Activated T-cell treated with anti-CD3 and anti-CD28 coated beads for 48 hours (primary cell): ENCODE measurements around the gene CRCP.
"Not testable (repeated sequence)": the region's sequence is repeated elsewhere in the genome, so short reads cannot be mapped to it uniquely, and the experiment has no call there.

Experiments
- DNase-seq: peaks from one replicate; pipeline ENCODE4 v3.0.0-alpha.2; 2020; ENCODE audit warnings: low read depth

CRCP gene

DNA sequence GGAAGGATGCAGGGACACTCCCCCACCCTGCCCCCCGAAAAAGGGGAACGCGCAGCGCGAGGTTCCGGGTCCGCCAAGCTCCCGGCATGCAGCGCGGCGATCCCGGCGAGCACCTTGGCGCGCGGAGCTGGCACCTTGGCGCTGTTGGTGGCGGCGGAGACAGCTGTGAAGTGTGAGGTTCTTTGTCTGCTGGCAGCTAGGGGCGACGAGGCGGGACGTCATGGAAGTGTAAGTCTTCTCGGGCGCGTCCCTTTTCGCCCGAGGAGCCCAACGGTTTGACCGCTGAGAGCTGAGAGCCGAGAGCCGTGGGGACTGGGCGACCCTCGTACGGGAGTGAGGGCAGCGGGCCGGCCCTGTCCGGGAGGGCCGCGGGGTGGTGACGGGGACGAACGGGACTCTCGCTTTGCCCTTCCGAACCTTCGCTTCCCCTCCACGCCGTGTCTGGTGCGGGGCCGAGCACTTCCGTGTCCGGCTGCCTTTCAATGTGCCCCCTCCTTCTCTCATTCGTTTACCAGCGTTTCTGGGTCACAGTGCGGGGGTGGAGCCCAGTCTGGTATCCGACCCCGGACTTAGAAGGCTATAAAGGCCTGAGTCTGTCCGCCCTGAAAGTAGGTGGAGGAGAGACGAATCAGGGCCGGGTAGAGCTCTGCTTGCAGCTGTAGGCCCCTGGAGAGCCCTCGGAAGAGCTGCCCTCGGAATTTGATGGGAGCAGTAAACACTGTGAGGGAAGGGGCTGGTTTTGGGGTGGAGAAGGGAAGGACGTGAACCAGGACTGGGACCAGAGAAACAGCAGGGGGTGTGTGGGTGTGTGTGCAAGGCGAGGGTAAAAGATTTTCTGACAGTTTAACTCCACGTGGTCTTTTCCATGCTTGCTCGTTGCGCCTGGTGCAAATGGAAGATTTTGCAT is at the start of gene CRCP:
Gene CRCP, plus strand, starts transcription at position 105 of the 907 bp plus-strand sequence. Its CDS starts 116 bp downstream, at position 221.
- DNase-seq: peak; percentile 78

DNA sequence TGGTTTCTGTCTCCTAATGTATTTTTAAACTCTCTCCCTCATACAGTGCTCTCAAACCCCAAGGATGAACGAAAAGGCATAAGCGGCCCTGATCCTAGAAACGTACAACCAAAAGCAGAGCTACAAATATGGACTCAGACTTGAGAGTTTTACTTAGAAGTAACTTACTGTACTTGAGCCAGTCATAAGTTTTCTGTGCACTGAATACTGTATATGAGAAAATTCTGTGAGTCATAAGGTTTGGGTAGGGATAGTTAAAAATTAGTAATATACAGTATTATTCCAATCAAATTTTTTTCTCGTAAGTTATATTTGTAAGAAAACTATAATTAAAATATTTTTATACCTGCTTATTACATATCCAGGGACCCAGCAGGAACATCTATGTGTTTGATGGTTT is 44.9 kb upstream of the CRCP start:
- no peak for DNase-seq

DNA sequence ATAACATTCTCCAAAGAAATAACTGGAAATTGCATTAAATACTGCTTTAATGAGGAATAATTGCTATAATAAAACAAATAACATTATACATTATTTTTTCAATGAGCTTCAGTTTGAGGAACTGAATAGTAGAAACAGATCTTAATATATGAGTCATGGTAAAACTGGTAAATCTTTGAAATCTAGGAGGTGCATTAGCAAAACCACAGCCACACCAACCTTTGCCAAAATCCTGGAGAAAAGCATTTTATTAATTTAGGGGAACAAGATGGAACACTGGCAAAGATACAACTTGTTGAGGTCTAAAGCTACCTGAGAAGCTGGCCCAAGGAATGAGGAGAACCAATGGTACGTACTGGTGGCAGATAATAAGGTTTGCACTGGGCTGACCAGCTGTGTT is 44.4 kb upstream of the CRCP start:
- DNase-seq: no peak

DNA sequence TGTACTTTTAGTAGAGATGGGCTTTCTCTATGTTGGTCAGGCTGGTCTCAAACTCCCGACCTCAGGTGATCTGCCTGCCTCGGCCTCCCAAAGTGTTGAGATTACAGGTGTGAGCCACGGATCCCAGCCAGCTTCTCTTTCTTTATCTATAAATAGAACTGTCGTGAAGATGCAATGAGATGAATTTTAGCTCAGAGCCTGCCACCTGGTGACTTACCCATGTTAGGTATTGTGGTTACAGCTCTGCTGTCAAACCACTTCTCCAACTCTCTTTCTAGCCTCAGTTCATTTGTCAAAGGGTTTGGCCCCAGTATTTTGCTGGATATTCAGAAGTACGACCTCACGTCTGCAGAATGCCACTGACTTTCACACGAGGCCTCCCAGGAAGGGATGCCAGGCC is 42.4 kb upstream of the CRCP start:
- not testable (repeated sequence) for DNase-seq

DNA sequence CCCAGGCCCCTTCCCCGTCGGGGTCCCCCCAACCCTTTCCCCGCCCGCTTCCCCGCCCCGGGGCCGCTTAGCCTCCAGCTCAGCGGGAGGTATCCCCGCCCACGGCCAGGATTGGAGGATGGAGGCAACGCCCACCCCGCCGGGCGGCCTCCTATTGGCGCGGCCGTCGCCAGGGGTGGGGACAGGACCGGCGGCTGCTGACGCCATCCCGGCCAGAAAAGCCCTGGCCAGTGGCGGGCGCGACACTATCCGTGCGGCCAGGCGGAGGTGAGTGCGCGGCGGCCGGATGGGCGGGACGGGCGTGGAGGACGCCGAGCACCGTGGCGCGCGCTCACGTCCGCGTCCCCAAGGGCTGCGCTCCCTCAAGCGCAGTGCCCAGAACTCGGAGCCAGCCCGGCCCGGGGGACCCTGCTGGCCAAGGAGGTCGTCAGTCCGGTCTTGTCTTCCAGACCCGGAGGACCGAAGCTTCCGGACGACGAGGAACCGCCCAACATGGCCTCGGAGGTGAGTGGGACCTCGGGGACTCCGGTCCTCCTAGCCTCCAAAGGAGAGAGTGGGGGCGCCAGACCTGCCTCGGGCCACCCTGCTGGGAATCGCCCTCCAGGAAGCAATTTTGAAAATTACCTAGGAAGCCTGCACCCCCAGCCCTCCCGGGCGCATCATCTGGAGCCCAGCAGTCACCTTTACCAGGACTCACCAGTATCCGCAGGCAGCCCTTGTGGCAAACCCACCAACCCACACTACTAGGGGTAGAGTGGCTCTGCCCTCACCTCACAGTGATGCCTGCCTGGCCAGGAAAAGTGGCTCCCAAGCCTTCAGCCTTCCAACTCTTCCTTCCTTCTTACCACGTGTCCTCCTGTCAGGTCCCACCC is 38.8 kb upstream of the CRCP start, which contains the start of gene ASL:
Gene ASL, plus strand, starts transcription at position 230 of the 872 bp plus-strand sequence. Its CDS starts 263 bp downstream, at position 493.
- DNase-seq: peak; percentile 90

DNA sequence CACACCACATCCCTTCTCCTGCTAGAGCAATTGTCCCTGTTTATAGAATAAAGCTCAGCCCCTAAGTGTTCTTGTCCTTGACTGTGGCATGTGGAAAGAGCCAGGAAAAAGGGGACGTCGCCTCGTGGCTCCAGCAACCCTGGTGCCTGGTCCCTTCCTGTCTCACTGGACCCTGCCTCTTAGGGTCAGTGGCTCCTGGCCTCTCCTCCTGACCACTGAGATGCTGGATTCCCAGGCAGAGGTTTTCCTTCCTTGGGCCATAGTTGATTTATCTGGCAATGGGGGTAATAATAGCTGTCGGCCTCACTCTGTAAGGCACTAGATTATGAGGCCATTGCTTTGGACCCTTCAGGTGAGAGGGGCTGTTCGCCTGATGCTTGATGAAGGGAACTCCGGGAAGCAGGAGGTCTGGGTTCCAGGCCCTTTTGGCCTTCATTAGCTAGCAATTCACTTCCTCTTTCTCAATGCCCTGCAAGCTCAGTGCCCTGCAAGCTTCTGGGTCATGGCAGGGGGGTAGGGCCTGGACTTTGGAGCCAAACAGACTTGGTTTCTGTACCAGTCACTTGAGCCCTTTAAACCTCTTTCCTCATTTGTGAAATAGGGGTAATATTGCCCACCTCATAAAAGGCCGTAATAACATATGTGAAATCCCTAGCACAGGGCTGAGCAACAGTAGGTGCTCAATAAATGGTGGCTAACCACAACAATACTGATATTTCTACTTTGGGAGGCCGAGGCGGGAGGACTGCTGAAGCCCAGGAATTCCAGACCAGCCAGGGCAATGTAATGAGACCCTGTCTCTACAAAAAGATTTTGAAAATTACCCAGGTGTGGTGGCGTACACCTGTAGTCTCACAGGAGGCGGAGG is 38.0 kb upstream of the CRCP start:
- DNase-seq: no peak

DNA sequence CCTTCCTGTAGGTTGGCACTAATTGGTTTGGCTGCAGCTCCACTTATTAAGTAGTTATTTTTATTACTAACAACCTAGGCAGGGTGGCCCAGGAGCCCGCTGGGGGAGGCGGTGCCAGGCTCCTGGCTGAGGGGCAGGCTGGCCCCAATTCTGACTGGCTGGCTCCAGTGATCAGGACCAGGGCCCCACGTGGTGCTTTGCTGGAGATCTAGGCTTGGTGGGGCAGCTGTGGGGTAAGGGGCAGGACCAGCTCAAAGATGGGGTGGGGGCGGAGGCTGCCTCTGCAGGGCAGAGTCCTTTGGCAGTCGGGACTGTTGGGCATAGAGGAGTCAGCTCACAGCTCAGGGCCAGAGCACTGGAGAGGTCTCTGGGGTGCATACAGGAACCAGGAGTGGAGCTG is 36.6 kb upstream of the CRCP start:
- no peak for DNase-seq

DNA sequence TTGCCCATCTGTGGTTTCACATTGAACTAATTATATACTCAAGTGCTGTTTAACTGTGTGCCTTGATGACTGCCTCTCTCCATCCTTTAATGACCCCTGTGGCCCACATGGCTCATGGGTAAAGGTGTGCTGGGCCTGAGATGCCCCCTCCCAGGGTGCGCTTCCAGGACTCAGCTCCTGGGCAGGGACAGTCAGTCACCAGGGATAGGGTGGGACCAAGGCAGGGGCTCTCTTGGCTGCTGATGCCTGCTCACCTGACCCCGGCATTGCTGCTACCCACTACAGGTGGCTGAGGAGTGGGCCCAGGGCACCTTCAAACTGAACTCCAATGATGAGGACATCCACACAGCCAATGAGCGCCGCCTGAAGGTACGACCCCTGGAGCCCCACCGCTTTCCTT is 32.6 kb upstream of the CRCP start:
- no peak for DNase-seq

DNA sequence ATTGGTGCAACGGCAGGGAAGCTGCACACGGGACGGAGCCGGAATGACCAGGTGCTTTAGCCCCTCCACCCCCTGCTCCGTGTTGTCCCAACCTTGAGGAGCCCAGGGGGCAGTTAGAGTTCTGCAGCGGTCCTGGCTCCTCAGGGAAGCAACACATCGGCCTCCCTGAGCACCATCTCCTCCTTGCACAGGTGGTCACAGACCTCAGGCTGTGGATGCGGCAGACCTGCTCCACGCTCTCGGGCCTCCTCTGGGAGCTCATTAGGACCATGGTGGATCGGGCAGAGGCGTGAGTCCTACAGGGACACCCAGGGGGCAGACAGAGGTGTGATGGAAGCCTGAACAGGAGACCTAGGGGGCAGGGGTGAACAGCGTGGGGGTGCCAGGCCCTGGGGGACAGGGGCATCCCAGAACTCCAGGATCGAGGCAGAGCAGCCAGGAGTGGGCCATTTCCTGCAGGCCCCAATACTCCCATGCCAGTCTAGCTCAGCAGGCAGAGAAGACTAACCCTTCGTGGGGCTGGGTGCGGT is 31.7 kb upstream of the CRCP start:
- no peak for DNase-seq

DNA sequence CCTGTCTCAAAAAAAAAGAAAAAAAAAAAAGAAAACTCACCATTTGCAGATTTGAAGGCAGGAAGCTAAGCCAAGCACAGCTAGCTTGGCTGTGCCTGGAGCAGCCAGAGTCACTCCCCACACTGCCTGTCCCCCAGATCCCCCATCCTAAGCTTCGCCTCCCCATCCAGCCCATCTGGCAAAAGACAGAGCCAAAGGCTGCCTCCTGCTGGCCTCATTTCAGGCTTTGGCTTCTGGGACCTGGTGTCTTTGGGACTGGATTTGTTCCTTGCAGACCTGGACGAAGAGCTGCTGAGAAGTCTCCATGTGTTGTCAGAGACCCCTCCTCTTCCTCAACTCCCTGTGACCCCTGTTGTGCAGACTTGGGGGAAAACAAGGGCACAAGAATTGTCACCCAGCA is 31.0 kb upstream of the CRCP start:
- no peak for DNase-seq

DNA sequence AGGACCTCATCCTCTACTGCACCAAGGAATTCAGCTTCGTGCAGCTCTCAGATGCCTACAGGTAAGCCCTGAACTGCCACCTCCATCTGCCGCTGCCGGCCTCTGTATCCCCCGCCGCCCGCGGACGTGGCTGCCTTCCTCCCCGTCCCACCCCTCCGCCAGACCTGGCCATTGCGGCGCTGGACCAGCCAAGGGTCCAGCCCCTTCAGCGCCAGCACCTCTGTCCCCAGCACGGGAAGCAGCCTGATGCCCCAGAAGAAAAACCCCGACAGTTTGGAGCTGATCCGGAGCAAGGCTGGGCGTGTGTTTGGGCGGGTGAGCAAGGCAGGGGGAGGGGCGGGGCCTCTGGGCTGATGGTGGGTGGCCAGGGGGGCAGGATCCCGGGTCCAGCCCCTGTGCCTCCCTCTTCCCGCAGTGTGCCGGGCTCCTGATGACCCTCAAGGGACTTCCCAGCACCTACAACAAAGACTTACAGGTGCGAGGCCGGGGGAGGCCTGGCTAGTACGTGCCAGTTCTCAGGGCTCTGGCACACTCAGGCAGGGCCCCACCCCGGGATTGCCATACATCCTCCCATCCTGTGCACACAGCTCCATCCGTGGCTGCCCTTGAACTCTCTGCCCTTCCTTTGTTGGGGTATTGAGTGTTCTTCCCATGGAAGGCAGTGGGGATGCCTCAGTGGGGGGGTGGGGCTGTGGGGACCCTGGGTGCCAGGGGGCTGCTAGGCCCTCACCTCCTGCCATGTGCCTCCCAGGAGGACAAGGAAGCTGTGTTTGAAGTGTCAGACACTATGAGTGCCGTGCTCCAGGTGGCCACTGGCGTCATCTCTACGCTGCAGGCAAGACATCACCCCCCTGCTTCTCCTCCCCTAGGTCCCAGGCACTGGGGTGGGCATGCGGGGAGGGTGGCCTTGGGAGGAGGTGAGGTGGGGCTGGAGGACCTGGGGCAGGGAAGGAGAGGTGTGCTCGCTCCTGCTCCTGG is 25.5 kb upstream of the CRCP start:
- no peak for DNase-seq

DNA sequence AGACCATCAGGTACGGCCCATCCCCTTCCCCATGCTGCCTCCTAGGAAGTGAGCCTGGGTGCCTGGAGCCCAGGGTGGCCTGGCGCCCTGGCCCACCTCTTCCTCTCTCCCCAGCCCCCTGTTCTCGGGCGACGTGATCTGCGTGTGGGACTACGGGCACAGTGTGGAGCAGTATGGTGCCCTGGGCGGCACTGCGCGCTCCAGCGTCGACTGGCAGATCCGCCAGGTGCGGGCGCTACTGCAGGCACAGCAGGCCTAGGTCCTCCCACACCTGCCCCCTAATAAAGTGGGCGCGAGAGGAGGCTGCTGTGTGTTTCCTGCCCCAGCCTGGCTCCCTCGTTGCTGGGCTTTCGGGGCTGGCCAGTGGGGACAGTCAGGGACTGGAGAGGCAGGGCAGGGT is 22.0 kb upstream of the CRCP start:
- no peak for DNase-seq

DNA sequence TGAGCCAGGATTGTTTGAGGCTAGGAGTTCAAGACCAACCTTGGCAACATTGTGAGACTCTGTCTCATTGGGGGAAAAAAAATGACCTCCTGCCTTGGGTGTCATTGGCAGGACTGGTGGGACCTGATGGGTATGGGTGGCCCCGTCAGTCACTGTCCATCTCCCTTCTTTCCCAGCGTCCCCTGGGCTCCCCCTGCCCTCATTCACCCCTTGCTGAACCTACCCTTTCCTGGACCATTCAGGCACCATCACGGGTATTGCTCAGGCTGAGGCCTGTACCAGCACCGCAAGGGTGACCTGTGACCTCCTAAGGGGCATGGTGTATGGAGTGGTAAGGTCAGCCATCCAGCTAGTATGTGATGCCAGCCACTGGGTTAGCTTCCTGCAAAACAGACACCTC is 19.6 kb upstream of the CRCP start:
- DNase-seq: no peak

DNA sequence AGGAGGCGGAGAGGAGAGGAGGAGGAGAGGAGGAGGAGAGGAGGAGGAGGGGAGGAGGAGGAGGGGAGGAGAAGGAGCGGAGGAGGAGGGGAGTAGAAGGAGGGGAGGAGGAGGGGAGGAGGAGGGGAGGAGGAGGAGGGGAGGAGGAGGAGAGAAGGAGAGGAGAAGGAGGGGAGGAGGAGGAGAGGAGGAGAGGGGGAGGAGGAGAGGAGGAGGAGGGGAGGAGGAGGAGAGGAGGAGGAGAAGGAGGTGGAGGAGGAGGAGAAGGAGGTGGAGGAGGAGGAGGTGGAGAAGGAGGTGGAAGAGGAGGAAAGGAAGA is 15.5 kb upstream of the CRCP start:
- DNase-seq: no peak

DNA sequence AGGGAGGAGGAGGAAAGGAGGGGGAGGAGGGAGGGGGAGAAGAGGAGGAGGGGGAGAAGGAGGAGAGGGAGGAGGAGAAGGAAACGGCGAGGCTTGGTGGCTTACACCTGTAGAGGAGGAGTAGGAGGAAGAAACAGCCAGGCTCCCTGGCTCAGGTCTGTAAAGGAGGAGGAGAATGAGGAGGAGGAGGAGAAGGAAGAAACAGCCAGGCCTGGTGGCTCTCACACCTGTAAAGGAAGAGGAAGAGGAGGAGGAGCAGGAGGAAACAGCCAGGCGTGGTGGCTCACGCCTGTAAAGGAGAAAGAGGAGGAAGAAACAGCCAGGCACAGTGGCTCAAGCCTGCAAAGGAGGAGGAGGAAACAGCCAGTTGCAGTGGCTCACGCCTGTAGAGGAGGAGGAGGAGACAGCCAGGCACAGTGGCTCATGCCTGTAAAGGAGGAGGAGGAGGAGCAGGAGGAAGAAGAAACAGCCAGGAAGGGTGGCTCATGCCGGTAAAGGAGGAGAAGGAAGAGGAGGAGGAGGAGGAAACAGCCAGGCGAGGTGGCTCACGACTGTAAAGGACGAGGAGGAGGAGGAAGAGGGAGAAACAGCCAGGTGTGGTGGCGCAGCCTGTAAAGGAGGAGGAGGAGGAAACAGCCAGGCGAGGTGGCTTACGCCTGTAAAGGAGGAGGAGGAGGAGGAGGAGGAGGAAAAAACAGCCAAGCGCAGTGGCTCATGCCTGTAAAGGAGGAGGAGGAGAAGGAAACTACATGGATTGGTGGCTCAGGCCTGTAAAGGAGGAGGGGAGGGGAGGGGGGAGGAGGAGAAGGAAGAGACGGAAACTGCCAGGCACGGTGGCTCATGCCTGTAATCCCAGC is 14.9 kb upstream of the CRCP start:
- no peak for DNase-seq

DNA sequence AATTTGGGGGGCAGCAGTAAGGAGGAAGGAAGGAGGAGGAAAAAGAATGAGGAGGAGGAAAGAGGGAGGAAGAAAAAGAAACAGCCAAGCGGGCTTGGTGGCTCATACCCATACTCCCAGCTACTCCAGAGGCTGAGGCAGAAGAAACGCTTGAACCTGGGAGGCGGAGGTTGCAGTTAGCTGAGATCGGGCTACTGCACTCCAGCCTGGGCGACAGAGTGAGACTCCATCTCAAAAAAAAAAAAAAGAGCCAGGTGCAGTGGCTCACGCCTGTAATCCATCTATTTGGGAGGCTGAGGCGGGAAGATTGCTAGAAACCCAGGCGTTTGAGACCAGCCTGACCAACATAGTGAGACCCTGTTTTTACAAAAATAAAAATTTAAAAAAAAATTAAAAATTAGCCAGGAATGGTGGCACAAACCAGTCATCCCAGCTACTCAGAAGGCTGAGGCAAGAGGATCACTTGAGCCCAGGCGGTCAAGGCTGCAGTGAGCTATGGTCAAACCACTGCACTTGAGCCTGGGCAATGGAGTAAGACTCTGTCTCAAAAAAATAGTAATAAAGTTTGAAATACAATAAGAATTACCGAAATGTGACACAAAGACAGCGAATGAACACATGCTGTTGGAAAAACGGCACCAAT is 14.1 kb upstream of the CRCP start:
- DNase-seq: no peak

DNA sequence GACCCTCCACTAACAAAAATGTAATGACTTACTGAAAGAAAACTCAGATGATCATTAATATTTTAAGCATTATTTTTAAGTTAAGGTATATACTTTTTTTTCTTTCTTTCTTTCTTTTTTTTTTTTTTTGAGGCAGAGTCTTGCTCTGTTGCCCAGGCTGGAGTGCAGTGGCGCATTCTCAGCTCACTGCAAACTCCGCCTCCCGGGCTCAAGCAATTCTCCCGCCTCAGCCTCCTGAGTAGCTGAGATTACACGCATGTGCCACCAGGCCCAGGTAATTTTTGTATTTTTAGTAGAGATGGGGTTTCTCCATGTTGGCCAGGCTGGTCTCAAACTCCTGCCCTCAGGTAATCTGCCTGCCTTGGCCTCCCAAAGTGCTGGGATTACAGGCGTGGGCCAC is 12.5 kb upstream of the CRCP start:
- not testable (repeated sequence) for DNase-seq

DNA sequence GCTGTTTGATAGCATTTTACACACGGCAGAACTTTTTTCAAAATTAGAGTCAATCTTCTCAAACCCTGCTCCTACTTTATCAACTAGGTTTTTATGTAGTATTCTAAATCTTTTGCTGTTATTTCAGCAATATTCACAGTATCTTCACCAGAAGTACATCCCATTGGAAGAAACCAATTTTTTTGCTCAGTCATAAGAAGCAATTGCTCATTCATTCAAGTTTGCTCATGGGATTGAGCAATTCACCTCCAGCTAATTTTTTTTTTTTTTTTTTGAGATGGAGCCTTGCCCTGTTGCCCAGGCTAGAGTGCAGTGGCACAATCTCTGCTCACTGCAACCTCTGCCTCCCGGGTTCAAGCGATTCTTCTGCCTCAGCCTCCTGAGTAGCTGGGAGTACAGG is 10.7 kb upstream of the CRCP start:
- DNase-seq: not testable (repeated sequence)

DNA sequence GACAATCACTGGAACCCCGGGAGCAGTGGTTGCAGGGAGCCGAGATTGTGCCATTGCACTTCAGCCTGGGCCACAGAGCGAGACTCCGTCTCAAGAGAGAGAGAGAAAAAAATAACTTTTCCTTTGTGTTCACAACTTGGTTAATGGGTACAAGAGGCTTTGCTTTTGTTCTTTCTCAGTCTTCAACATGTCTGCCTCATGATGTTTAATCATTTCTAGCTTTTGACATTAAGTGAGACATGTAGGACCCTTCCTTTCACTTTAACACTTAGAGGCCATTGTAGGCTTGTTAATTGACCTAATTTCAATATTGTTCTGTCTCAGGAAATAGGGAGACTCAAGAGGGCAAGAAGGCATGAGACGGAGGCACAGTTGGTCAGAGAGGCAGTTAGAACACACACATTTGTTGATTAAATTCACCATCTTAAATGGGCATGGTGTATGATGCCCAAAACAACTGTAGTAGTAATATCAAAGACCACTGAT is 9.3 kb upstream of the CRCP start:
- no peak for DNase-seq
